ENCODE data around the gene ALK.

DNA sequence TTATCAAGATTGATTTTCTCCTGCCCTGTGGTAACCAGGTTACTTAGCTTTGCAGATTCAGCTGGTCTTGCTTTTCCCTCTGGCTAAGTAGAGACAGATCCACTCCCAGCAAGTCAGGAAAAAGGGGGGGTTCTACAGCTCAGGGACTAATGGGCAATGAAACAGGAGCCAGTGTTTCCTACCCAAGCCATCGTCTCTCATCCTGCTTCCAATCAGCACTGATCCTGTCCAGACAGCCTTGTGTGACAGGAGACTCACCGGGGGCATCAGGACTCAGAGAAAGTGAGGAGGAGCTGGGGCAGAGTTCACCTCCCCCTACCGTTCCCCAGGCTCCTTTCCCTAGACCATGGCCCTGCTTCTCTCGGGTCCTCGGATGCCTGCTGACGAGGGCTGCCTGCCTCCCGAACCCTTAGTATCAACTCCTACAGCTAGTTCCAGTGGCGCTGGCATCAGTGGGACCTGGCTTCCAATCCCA, 307.6 kb downstream of the ALK start:
- TF ChIP-seq, protein P1, sequence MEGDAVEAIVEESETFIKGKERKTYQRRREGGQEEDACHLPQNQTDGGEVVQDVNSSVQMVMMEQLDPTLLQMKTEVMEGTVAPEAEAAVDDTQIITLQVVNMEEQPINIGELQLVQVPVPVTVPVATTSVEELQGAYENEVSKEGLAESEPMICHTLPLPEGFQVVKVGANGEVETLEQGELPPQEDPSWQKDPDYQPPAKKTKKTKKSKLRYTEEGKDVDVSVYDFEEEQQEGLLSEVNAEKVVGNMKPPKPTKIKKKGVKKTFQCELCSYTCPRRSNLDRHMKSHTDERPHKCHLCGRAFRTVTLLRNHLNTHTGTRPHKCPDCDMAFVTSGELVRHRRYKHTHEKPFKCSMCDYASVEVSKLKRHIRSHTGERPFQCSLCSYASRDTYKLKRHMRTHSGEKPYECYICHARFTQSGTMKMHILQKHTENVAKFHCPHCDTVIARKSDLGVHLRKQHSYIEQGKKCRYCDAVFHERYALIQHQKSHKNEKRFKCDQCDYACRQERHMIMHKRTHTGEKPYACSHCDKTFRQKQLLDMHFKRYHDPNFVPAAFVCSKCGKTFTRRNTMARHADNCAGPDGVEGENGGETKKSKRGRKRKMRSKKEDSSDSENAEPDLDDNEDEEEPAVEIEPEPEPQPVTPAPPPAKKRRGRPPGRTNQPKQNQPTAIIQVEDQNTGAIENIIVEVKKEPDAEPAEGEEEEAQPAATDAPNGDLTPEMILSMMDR (IDR thresholded peaks at IDR 0.05), result no peak
- TF ChIP-seq EZH2 (IDR thresholded peaks at IDR 0.05; ENCODE audit: borderline replicate concordance, insufficient read depth, low read depth, low read length, poor library complexity, severe bottlenecking), result no peak
